HepG2 (cell line): Measurements from ENCODE around the gene C7orf57. TPM values are rescaled to one million over a fixed set of nuclear protein-coding genes. Genes with fewer than 3 reads are reported as not detected.

Source experiments
- ATAC-seq: fragments of 200-7000 bp; cut with Tn5 transposase; 3 replicates; pipeline ENCODE4 v1.9.1; 2020; ENCODE audit warnings: mild to moderate bottlenecking, moderate library complexity
- BruUV-seq: library from RNA; stranded (reverse); fragments of 400-500 nt; replicated peaks from 2 replicates; lab custom pipeline; 2021; lab: Mats Ljungman, UMichigan
- CTCF ChIA-PET: fragments of 300-600 bp; formaldehyde crosslinking; extraction: SDS; loops from one replicate; lab custom pipeline; 2021; ENCODE audit warnings: low total read pairs, inconsistent platforms, low intra/inter-chr PET ratio; lab: Yijun Ruan, JAX
- POLR2A ChIA-PET: fragments of 350-600 bp; sonication (Branson Sonifier 250); formaldehyde crosslinking; loops from one replicate; lab custom pipeline; 2020; ENCODE audit warnings: antibody characterized with exemption, inconsistent platforms; lab: Yijun Ruan, JAX
- DNase-seq: peaks from one replicate; pipeline ENCODE4 v3.0.0-alpha.2; 2015; ENCODE audit warnings: low spot score
- FAIRE-seq: peaks from 3 replicates; lab custom pipeline; 2011; peaks lifted over from hg19 to GRCh38; lab: Jason Lieb, UNC
- H2AFZ ChIP-seq: one replicate; pipeline ENCODE4 v1.6.1; 2011; ENCODE audit warnings: low read length, inconsistent platforms
- H3K27ac ChIP-seq: fragments of 300-600 bp; 3 replicates; pipeline ENCODE4 v1.8.0; 2011; ENCODE audit warnings: mixed run types, mild to moderate bottlenecking, mixed read lengths, low read length, inconsistent platforms; ENCODE audit not compliant: insufficient read depth; ENCODE audit errors: extremely low read length
- H3K27me3 ChIP-seq, 2 experiments: fragments of 200-600 bp in 1 of 2; 2 replicates in 1 of 2; 3 replicates in 1 of 2; pipeline versions ENCODE4 v1.6.0 to v1.8.0; 2011; ENCODE audit warnings: low read length in 2 of 2, mild to moderate bottlenecking in 2 of 2, moderate library complexity in 2 of 2, inconsistent platforms in 1 of 2; ENCODE audit not compliant: insufficient read depth in 2 of 2, control insufficient read depth in 1 of 2
- H3K36me3 ChIP-seq, 2 experiments: fragments of 200-600 bp in 1 of 2; replicated peaks in 1 of 2; 2 replicates in 1 of 2; 3 replicates in 1 of 2; pipeline versions ENCODE4 v1.5.1 to v1.8.0; 2011; ENCODE audit warnings: low read length in 2 of 2, inconsistent platforms in 1 of 2; ENCODE audit not compliant: insufficient read depth in 2 of 2, control insufficient read depth in 1 of 2
- H3K4me1 ChIP-seq: 2 replicates; pipeline ENCODE4 v1.5.1; 2012; ENCODE audit warnings: low read length, inconsistent platforms; ENCODE audit not compliant: insufficient read depth
- H3K4me2 ChIP-seq: 2 replicates; pipeline ENCODE4 v1.6.0; 2011; ENCODE audit warnings: low read depth, low read length, inconsistent platforms
- H3K4me3 ChIP-seq, 3 experiments: fragments of 200-600 bp in 1 of 3; sonication (generic), shearing (Covaris generic) in 1 of 3; replicated peaks in 1 of 3; 2 replicates each; pipeline ENCODE4 v1.5.1; 2011 to 2016; ENCODE audit warnings: low read length in 3 of 3, inconsistent platforms in 2 of 3, low read depth in 2 of 3, mild to moderate bottlenecking in 2 of 3, control low read depth in 1 of 3, mixed read lengths in 1 of 3; ENCODE audit not compliant: insufficient read depth in 1 of 3
- H3K79me2 ChIP-seq: one replicate; pipeline ENCODE4 v1.6.1; 2011; ENCODE audit warnings: low read length, inconsistent platforms; ENCODE audit not compliant: insufficient read depth
- H3K9ac ChIP-seq: 2 replicates; pipeline ENCODE4 v1.6.0; 2011; ENCODE audit warnings: mild to moderate bottlenecking, low read depth, low read length, inconsistent platforms; ENCODE audit not compliant: insufficient read depth
- H3K9me3 ChIP-seq: 2 replicates; pipeline ENCODE4 v1.5.1; 2012; ENCODE audit warnings: mild to moderate bottlenecking, low read length
- H4K20me1 ChIP-seq: 2 replicates; pipeline ENCODE4 v1.6.0; 2011; ENCODE audit warnings: inconsistent platforms, mild to moderate bottlenecking, low read length, moderate library complexity; ENCODE audit not compliant: insufficient read depth
- ARNT2 ChIP-seq: sonication (generic); formaldehyde crosslinking; IDR thresholded peaks from 2 replicates; pipeline ENCODE4 v1.8.0; 2022; ENCODE audit warnings: mild to moderate bottlenecking, low read depth, missing genetic modification reagents, moderate library complexity
- BORCS8-MEF2B ChIP-seq: sonication (generic); formaldehyde crosslinking; IDR thresholded peaks from 2 replicates; pipeline ENCODE4 v1.8.0; 2022; ENCODE audit warnings: mild to moderate bottlenecking, missing genetic modification reagents
- FOSL2 ChIP-seq: sonication (generic); formaldehyde crosslinking; IDR thresholded peaks from 2 replicates; pipeline ENCODE4 v1.4.0; 2020; ENCODE audit warnings: missing genetic modification reagents
- HMGXB3 ChIP-seq: sonication (generic); formaldehyde crosslinking; IDR thresholded peaks from 2 replicates; pipeline ENCODE4 v1.4.0; 2020; ENCODE audit warnings: missing genetic modification reagents, borderline replicate concordance
- KLF11 ChIP-seq: IDR thresholded peaks from 2 replicates; pipeline ENCODE4 v1.6.1; 2016; ENCODE audit warnings: missing compliant biosample characterization
- PBX3 ChIP-seq: sonication (generic); formaldehyde crosslinking; IDR thresholded peaks from 2 replicates; pipeline ENCODE4 v1.8.1; 2023; ENCODE audit warnings: missing genetic modification reagents, inconsistent platforms, borderline replicate concordance
- ZBTB20 ChIP-seq: sonication (generic); formaldehyde crosslinking; IDR thresholded peaks from 2 replicates; pipeline ENCODE4 v1.8.1; 2023; ENCODE audit warnings: missing genetic modification reagents, low read depth, mild to moderate bottlenecking, borderline replicate concordance
- ZNF121 ChIP-seq: sonication (generic); formaldehyde crosslinking; IDR thresholded peaks from 2 replicates; pipeline ENCODE4 v1.5.0; 2020; ENCODE audit warnings: mild to moderate bottlenecking, missing genetic modification reagents
- ZNF296 ChIP-seq: sonication (generic); formaldehyde crosslinking; conservative IDR thresholded peaks from 2 replicates; pipeline ENCODE4 v1.5.0; 2020; ENCODE audit warnings: mild to moderate bottlenecking, missing genetic modification reagents
- ZNF317 ChIP-seq: sonication (generic); formaldehyde crosslinking; IDR thresholded peaks from 2 replicates; pipeline ENCODE4 v1.5.0; 2020; ENCODE audit warnings: mild to moderate bottlenecking, missing genetic modification reagents
- ZNF747 ChIP-seq: sonication (generic); formaldehyde crosslinking; IDR thresholded peaks from 2 replicates; pipeline ENCODE4 v1.8.1; 2023; ENCODE audit warnings: missing genetic modification reagents, mild to moderate bottlenecking, borderline replicate concordance
- WGBS: methylation state at CpG from one replicate; pipeline ENCODE4 v1.1.6; 2017; ENCODE audit warnings: low lambda C conversion rate; 5-methylcytosine and 5-hydroxymethylcytosine counted together
- in situ Hi-C: cut with HindIII; loops from 2 replicates; pipeline ENCODE4 v1.10.0; 2017; ENCODE audit warnings: low pct_unique_long_range_greater_than_20kb; ENCODE audit not compliant: extremely low pct_ligation_motif_present
- intact Hi-C: fragments of 100-400 bp; cut with micrococcal nuclease; formaldehyde crosslinking; loops from one replicate; pipeline ENCODE4 v1.10.0; 2022; ENCODE audit not compliant: unreplicated experiment
- polyA plus RNA-seq, 8 experiments: library from polyadenylated mRNA; depleted of rRNA in 3 of 8; stranded (reverse) in 7 of 8; unstranded in 1 of 8; fragments of >200 nt; fragmentation: Illumina TruSeq in 4 of 8; extraction: Trizol in 4 of 8; gene quantifications; 2 replicates each; pipeline versions ENCODE4 v1.2.1 to v1.2.3, GENCODE V29; 2011 to 2016; ENCODE audit warnings: low read depth in 4 of 8, missing spikeins in 1 of 8, mixed read lengths in 1 of 8; ENCODE audit not compliant: insufficient read depth in 1 of 8
- total RNA-seq, 5 experiments: library from RNA; depleted of rRNA; stranded (reverse); fragments of >200 nt; fragmentation: Illumina TruSeq; extraction: Trizol; gene quantifications; 2 replicates each; pipeline ENCODE4 v1.2.3, GENCODE V29; 2016; ENCODE audit warnings: low read depth in 1 of 5

C7orf57 gene
- total and polyA plus RNA-seq, 2 of the 13 experiments (the other 11 are each of a cell fraction or from before 2014, with no cell fraction given), result not detected

GRCh38 chr7:48046458-48046857 lies 11.1 kb downstream of the C7orf57 start:
- no peak for TF ChIP-seq KLF11 (CRISPR knock-in tag)
- TF ChIP-seq HMGXB3, result no peak
- TF ChIP-seq ARNT2 (CRISPR knock-in tag), result no peak
- no peak for TF ChIP-seq ZNF121 (CRISPR knock-in tag)
- no peak for TF ChIP-seq ZNF296 (CRISPR knock-in tag)
- TF ChIP-seq BORCS8-MEF2B (CRISPR knock-in tag), result no peak
- no peak for TF ChIP-seq FOSL2
- no peak for TF ChIP-seq ZNF317 (CRISPR knock-in tag)
- no peak for TF ChIP-seq ZNF747 (CRISPR knock-in tag)
- TF ChIP-seq PBX3 (CRISPR knock-in tag), result no peak
- TF ChIP-seq ZBTB20 (CRISPR knock-in tag), result no peak
- Histone ChIP-seq H3K4me1 (no peaks in the 10 kb centered on the region), H3K4me2 (no peak overlapping the region), H3K4me3 (no peak overlapping the region), H3K27ac (no peak overlapping the region), H3K9ac (no peak overlapping the region), H3K79me2 (no peaks in the 10 kb centered on the region), H3K27me3 (peaks cover 6 to 54% of the 10 kb centered on the region in 2 experiments; a peak in 4 of 5 replicates), H2AFZ (no peak overlapping the region), H3K9me3 (no peaks in the 10 kb centered on the region), H4K20me1 (no peaks in the 10 kb centered on the region), H3K36me3 (no peaks in the 10 kb centered on the region)
- no peak for ATAC-seq
- ChIA-PET CTCF (no interaction called here), POLR2A (no interaction called here)
- in situ Hi-C loops, result no loop called here
- 24% methylated on average over 14 of the region's 14 CpGs for WGBS
- no peak for FAIRE-seq
- DNase-seq, result no peak
- intact Hi-C loops, result no loop called here
- BruUV-seq, result no TSS peak
